ENCODE measurements around the gene ADARB1. TPM values are rescaled to one million over a fixed set of nuclear protein-coding genes. Genes with fewer than 3 reads are reported as not detected.

Gene ADARB1
- total and polyA plus RNA-seq, 2 experiments from 2014 or later = 4.8 to 14.8 TPM

GRCh38 chr21:45042664-45043161 is 31.7 kb upstream of the ADARB1 start:
- Histone ChIP-seq H3K4me1 (ENCODE audit: insufficient read depth) (no peaks in the 10 kb centered on the region), H3K9me2 (ENCODE audit: insufficient read depth) (no peaks in the 10 kb centered on the region), H2AFZ (no peak overlapping the region), H3K27me3 (ENCODE audit: insufficient read depth) (no peaks in the 10 kb centered on the region), H3K27ac (ENCODE audit: low read depth) (no peak overlapping the region), H3F3A (replicated peaks; ENCODE audit: low read depth) (no peaks in the 10 kb centered on the region), H3K4me2 (no peak overlapping the region), H3K36me3 (ENCODE audit: insufficient read depth) (no peaks in the 10 kb centered on the region), H3K4me3 (no peak overlapping the region), H3K79me2 (replicated peaks; ENCODE audit: insufficient read depth) (no peaks in the 10 kb centered on the region), H4K20me1 (replicated peaks; ENCODE audit: insufficient read depth) (no peaks in the 10 kb centered on the region)
- no peak overlapping the region for H3K4me3 Mint-ChIP-seq
- DNase-seq (ENCODE audit: low spot score) (no peak), ATAC-seq (no peak)
- H3K9me3 Mint-ChIP-seq = peaks cover 8% of the 10 kb centered on the region
- TF ChIP-seq CTCF (conservative IDR thresholded peaks at IDR 0.05; ENCODE audit: low read depth in 2 of 2) (no peak), ZNF331 (CRISPR knock-in tag; IDR thresholded peaks at IDR 0.05; ENCODE audit: low read depth) (no peak), CREB1 (CRISPR knock-in tag; IDR thresholded peaks at IDR 0.05; ENCODE audit: low read depth) (no peak), JUNB (IDR thresholded peaks at IDR 0.05; ENCODE audit: unreplicated experiment) (no peak), ETS1 (IDR thresholded peaks at IDR 0.05) (no peak), ZNF462 (CRISPR knock-in tag; IDR thresholded peaks at IDR 0.05) (no peak), POLR2AphosphoS5 (IDR thresholded peaks at IDR 0.05; ENCODE audit: low read depth) (no peak), EZH2phosphoT487 (IDR thresholded peaks at IDR 0.05; ENCODE audit: unreplicated experiment) (no peak), STAT1 (IDR thresholded peaks at IDR 0.05; ENCODE audit: unreplicated experiment) (no peak), NANOG (IDR thresholded peaks at IDR 0.05; ENCODE audit: borderline replicate concordance) (no peak), ZNF114 (CRISPR knock-in tag; IDR thresholded peaks at IDR 0.05) (no peak), REST (IDR thresholded peaks at IDR 0.05; ENCODE audit: unreplicated experiment) (no peak)
- peaks cover 2% of the 10 kb centered on the region; the same call in 2 of the 3 replicates for H3K4me1 Mint-ChIP-seq
- no peaks in the 10 kb centered on the region; the same call in 2 of the 3 replicates for H3K36me3 Mint-ChIP-seq (ENCODE audit: low read depth)
- no peak overlapping the region for H3K27ac Mint-ChIP-seq
- no peaks in the 10 kb centered on the region for H3K27me3 Mint-ChIP-seq (ENCODE audit: insufficient read depth, low read depth, poor library complexity)
